Keratinocyte (primary cell): ENCODE data around the gene ACTN4. TPM values are rescaled to one million over a fixed set of nuclear protein-coding genes. Genes with fewer than 3 reads are reported as not detected.

Source experiments
- DNase-seq: peaks from one replicate; pipeline ENCODE4 v3.0.0-alpha.2; 2011; ENCODE audit warnings: low read depth, missing footprints, low spot score
- FAIRE-seq: peaks from 2 replicates; lab custom pipeline; 2011; peaks lifted over from hg19 to GRCh38; lab: Jason Lieb, UNC
- H2AFZ ChIP-seq: 2 replicates; pipeline ENCODE4 v1.6.0; 2012; ENCODE audit warnings: low read length, control low read depth, inconsistent platforms; ENCODE audit not compliant: control insufficient read depth
- H3K27ac ChIP-seq: 2 replicates; pipeline ENCODE4 v1.5.1; 2011; ENCODE audit warnings: low read length; ENCODE audit not compliant: control insufficient read depth, insufficient read depth
- H3K27me3 ChIP-seq: 3 replicates; pipeline ENCODE4 v1.6.0; 2011; ENCODE audit warnings: low read length; ENCODE audit not compliant: control insufficient read depth, insufficient read depth; ENCODE audit errors: extremely low read depth
- H3K36me3 ChIP-seq, 2 experiments: 2 replicates in 1 of 2; 3 replicates in 1 of 2; pipeline ENCODE4 v1.5.1; 2011; ENCODE audit warnings: low read length in 2 of 2, mild to moderate bottlenecking in 1 of 2; ENCODE audit not compliant: control insufficient read depth in 2 of 2, insufficient read depth in 2 of 2; ENCODE audit errors: extremely low read depth in 1 of 2
- H3K4me1 ChIP-seq: 3 replicates; pipeline ENCODE4 v1.5.1; 2011; ENCODE audit warnings: low read length; ENCODE audit not compliant: control insufficient read depth, insufficient read depth; ENCODE audit errors: extremely low read depth
- H3K4me2 ChIP-seq: 3 replicates; pipeline ENCODE4 v1.6.0; 2011; ENCODE audit warnings: low read depth, low read length; ENCODE audit not compliant: control insufficient read depth, insufficient read depth; ENCODE audit errors: extremely low read depth
- H3K4me3 ChIP-seq, 3 experiments: fragments of 200-600 bp in 1 of 3; sonication (generic) in 1 of 3; 2 replicates in 2 of 3; 3 replicates in 1 of 3; pipeline ENCODE4 v1.5.1; 2011 to 2016; ENCODE audit warnings: low read length in 3 of 3, mild to moderate bottlenecking in 3 of 3, control low read depth in 2 of 3, inconsistent platforms in 1 of 3, low read depth in 1 of 3, mixed read lengths in 1 of 3, mixed run types in 1 of 3, moderate library complexity in 1 of 3; ENCODE audit not compliant: control insufficient read depth in 2 of 3, insufficient read depth in 2 of 3; ENCODE audit errors: extremely low read depth in 1 of 3
- H3K79me2 ChIP-seq: 2 replicates; pipeline ENCODE4 v1.6.0; 2012; ENCODE audit warnings: low read length; ENCODE audit not compliant: control insufficient read depth, insufficient read depth
- H3K9ac ChIP-seq: 3 replicates; pipeline ENCODE4 v1.6.0; 2011; ENCODE audit warnings: low read length; ENCODE audit not compliant: control insufficient read depth, insufficient read depth; ENCODE audit errors: extremely low read depth
- H3K9me1 ChIP-seq: 3 replicates; pipeline ENCODE4 v1.6.0; 2011; ENCODE audit warnings: low read length; ENCODE audit not compliant: control insufficient read depth, insufficient read depth; ENCODE audit errors: extremely low read depth
- H3K9me3 ChIP-seq: 2 replicates; pipeline ENCODE4 v1.5.1; 2012; ENCODE audit warnings: low read depth, low read length; ENCODE audit not compliant: control insufficient read depth
- H4K20me1 ChIP-seq: 3 replicates; pipeline ENCODE4 v1.6.0; 2011; ENCODE audit warnings: low read length; ENCODE audit not compliant: control insufficient read depth, insufficient read depth; ENCODE audit errors: extremely low read depth
- CTCF ChIP-seq, 3 experiments: IDR thresholded peaks in 1 of 3; conservative IDR thresholded peaks in 1 of 3; optimal IDR thresholded peaks in 1 of 3; 2 replicates in 2 of 3; 3 replicates in 1 of 3; pipeline versions ENCODE3 to v1.5.1; 2011; ENCODE audit warnings: low read length in 3 of 3, mild to moderate bottlenecking in 3 of 3, moderate library complexity in 2 of 3, control low read depth in 1 of 3, inconsistent platforms in 1 of 3; ENCODE audit not compliant: insufficient read depth in 2 of 3; ENCODE audit errors: extremely low read depth in 1 of 3
- EZH2 ChIP-seq: IDR thresholded peaks from one replicate; pipeline ENCODE4 v1.6.1; 2012; ENCODE audit warnings: inconsistent platforms, mild to moderate bottlenecking, low read length, moderate library complexity
- dilution Hi-C: fragments of 300-500 bp; cut with MboI; formaldehyde crosslinking; loops from one replicate; pipeline ENCODE4 v1.7.0; 2020; ENCODE audit warnings: low sequenced_read_pairs; ENCODE audit not compliant: extremely low pct_ligation_motif_present
- polyA plus RNA-seq, 5 experiments: library from polyadenylated mRNA; depleted of rRNA in 3 of 5; stranded (reverse) in 3 of 5; stranded (forward) in 1 of 5; unstranded in 1 of 5; fragments of >200 nt; gene quantifications; 1 replicate in 1 of 5; 2 replicates in 3 of 5; 3 replicates in 1 of 5; pipeline versions ENCODE4 v1.2.1 to v1.2.3, GENCODE V29; 2011 to 2012; ENCODE audit warnings: missing spikeins in 2 of 5, low read depth in 1 of 5, low replicate concordance in 1 of 5

ACTN4 gene
- polyA plus RNA-seq, 1 donor (not counting 4 experiments of a cell fraction or from before 2014, with no cell fraction given), result 463 TPM

- Histone ChIP-seq H3K4me2 (no peak overlapping the region), H3K4me1 (no peaks in the 10 kb centered on the region), H3K36me3 (no peaks in the 10 kb centered on the region), H2AFZ (no peak overlapping the region), H3K9me1 (no peaks in the 10 kb centered on the region), H3K4me3 (no peak overlapping the region), H3K27me3 (no peaks in the 10 kb centered on the region), H3K27ac (no peak overlapping the region), H4K20me1 (no peaks in the 10 kb centered on the region), H3K9ac (no peak overlapping the region), H3K9me3 (no peaks in the 10 kb centered on the region), H3K79me2 (no peaks in the 10 kb centered on the region)
- TF ChIP-seq EZH2 (no peak), CTCF (optimal IDR thresholded peaks at IDR 0.05 in 1 of 3, IDR thresholded peaks at IDR 0.05 in 1 of 3, conservative IDR thresholded peaks at IDR 0.05 in 1 of 3; ENCODE audit: extremely low read depth in 1 of 3, insufficient read depth in 2 of 3, low read length in 3 of 3) (no peak)
- no peak for FAIRE-seq
- DNase-seq, result no peak
- dilution Hi-C loops, result no loop called here
These were observed 41.3 kb upstream of the ACTN4 start for GRCh38 chr19:38606131-38606530.

- H3K4me3 ChIP-seq, result no peak overlapping the region
- peaks cover 3% of the 10 kb centered on the region for H3K79me2 ChIP-seq
- no peak for FAIRE-seq
These were observed 33.2 kb upstream of the ACTN4 start for GRCh38 chr19:38614289-38614688.

More at GRCh38 chr19:38614289-38614688, 33.2 kb upstream of the ACTN4 start:
- dilution Hi-C loops, result no loop called here
- H4K20me1 ChIP-seq, result no peaks in the 10 kb centered on the region
- no peak overlapping the region for H2AFZ ChIP-seq
- no peaks in the 10 kb centered on the region for H3K9me1 ChIP-seq
- no peak overlapping the region for H3K4me2 ChIP-seq
- H3K36me3 ChIP-seq, result no peaks in the 10 kb centered on the region
- peaks cover 6% of the 10 kb centered on the region for H3K4me1 ChIP-seq
- DNase-seq, result no peak
- no peak for TF ChIP-seq EZH2
- no peak for TF ChIP-seq CTCF (optimal IDR thresholded peaks at IDR 0.05 in 1 of 3, IDR thresholded peaks at IDR 0.05 in 1 of 3, conservative IDR thresholded peaks at IDR 0.05 in 1 of 3; ENCODE audit: extremely low read depth in 1 of 3, insufficient read depth in 2 of 3, low read length in 3 of 3)
- no peaks in the 10 kb centered on the region for H3K9me3 ChIP-seq
- H3K9ac ChIP-seq, result no peak overlapping the region
- no peaks in the 10 kb centered on the region for H3K27me3 ChIP-seq
- no peak overlapping the region for H3K27ac ChIP-seq
